Globus pallidus (tissue), 1 donor: Measurements from ENCODE around the gene TMEM178B.
"Not testable (repeated sequence)": the region's sequence is repeated elsewhere in the genome, so short reads cannot be mapped to it uniquely, and the experiment has no call there.

Source experiments
- DNase-seq: peaks from one replicate; pipeline ENCODE4 v3.0.0-alpha.2; 2015; ENCODE audit warnings: low spot score

TMEM178B gene

GRCh38 chr7:141184532-141185190 lies 110.8 kb downstream of the TMEM178B start:
- DNase-seq = no peak

- no peak for DNase-seq
Observed at GRCh38 chr7:141185369-141185967, 111.6 kb downstream of the TMEM178B start.

- DNase-seq = no peak
Observed at GRCh38 chr7:141189231-141189630, 115.4 kb downstream of the TMEM178B start.

- DNase-seq = no peak
Observed at GRCh38 chr7:141190495-141190894, 116.6 kb downstream of the TMEM178B start.

- DNase-seq = no peak
Observed at GRCh38 chr7:141191277-141191676, 117.4 kb downstream of the TMEM178B start.

- DNase-seq = no peak
Observed at GRCh38 chr7:141193066-141193465, 119.2 kb downstream of the TMEM178B start.

GRCh38 chr7:141195722-141196121 lies 121.9 kb downstream of the TMEM178B start:
- DNase-seq = not testable (repeated sequence)

GRCh38 chr7:141198194-141198958 lies 124.5 kb downstream of the TMEM178B start:
- DNase-seq = no peak

- DNase-seq = no peak
Observed at GRCh38 chr7:141200191-141201108, 126.6 kb downstream of the TMEM178B start.

GRCh38 chr7:141201145-141201885 lies 127.5 kb downstream of the TMEM178B start:
- DNase-seq = no peak

GRCh38 chr7:141202535-141202934 lies 128.7 kb downstream of the TMEM178B start:
- DNase-seq = no peak

GRCh38 chr7:141203177-141203576 lies 129.3 kb downstream of the TMEM178B start:
- no peak for DNase-seq

GRCh38 chr7:141203586-141203985 lies 129.7 kb downstream of the TMEM178B start:
- no peak for DNase-seq

- DNase-seq = no peak
Observed at GRCh38 chr7:141207661-141208060, 133.8 kb downstream of the TMEM178B start.

- no peak for DNase-seq
Observed at GRCh38 chr7:141208539-141208938, 134.7 kb downstream of the TMEM178B start.

GRCh38 chr7:141209454-141209853 lies 135.6 kb downstream of the TMEM178B start:
- DNase-seq = no peak

GRCh38 chr7:141210862-141211261 lies 137.0 kb downstream of the TMEM178B start:
- no peak for DNase-seq

GRCh38 chr7:141213226-141213625 lies 139.4 kb downstream of the TMEM178B start:
- no peak for DNase-seq

GRCh38 chr7:141217938-141218337 lies 144.1 kb downstream of the TMEM178B start:
- no peak for DNase-seq

GRCh38 chr7:141218941-141219340 lies 145.1 kb downstream of the TMEM178B start:
- DNase-seq = no peak

- peak; percentile 29 for DNase-seq
Observed at GRCh38 chr7:141220263-141220880, 146.5 kb downstream of the TMEM178B start.
